K562 (cell line): Measurements from ENCODE around the gene OR5B21. TPM values are rescaled to one million over a fixed set of nuclear protein-coding genes. Genes with fewer than 3 reads are reported as not detected.

Source experiments
- ATAC-seq: fragments of 200-7000 bp; cut with Tn5 transposase; 3 replicates; pipeline ENCODE4 v1.9.1; 2020; ENCODE audit warnings: moderate library complexity
- BruUV-seq: library from RNA; stranded (reverse); fragments of 400-500 nt; replicated peaks from 2 replicates; lab custom pipeline; 2021; lab: Mats Ljungman, UMichigan
- CTCF ChIA-PET: fragments of 300-600 bp; formaldehyde crosslinking; extraction: SDS; loops from one replicate; lab custom pipeline; 2021; ENCODE audit warnings: low intra/inter-chr PET ratio; lab: Yijun Ruan, JAX
- POLR2A ChIA-PET: fragments of 300-600, 350-650 bp; sonication (Branson Sonifier 250); formaldehyde crosslinking; extraction: SDS; loops from one replicate; lab custom pipeline; 2021; ENCODE audit warnings: antibody characterized with exemption, inconsistent platforms; lab: Yijun Ruan, JAX
- DNase-seq, 4 experiments: peaks; one replicate each; pipeline versions ENCODE4 v3.0.0 to v3.0.0-alpha.2; 2011 to 2018; ENCODE audit warnings: low spot score in 3 of 4, mixed read lengths in 3 of 4; ENCODE audit errors: extremely low read depth in 1 of 4
- FAIRE-seq: peaks from 2 replicates; lab custom pipeline; 2011; peaks lifted over from hg19 to GRCh38; lab: Jason Lieb, UNC
- H2AFZ ChIP-seq: 2 replicates; pipeline ENCODE4 v1.6.0; 2011; ENCODE audit warnings: low read depth, low read length, control low read depth, inconsistent platforms
- H3K27ac ChIP-seq: fragments of 200-600 bp; 3 replicates; pipeline ENCODE4 v1.8.0; 2011; ENCODE audit warnings: low read depth, mild to moderate bottlenecking, control low read depth, inconsistent platforms, low read length, moderate library complexity, mixed read lengths; ENCODE audit errors: extremely low read depth
- H3K27me3 ChIP-seq, 2 experiments: fragments of 300-600 bp in 1 of 2; 2 replicates in 1 of 2; 3 replicates in 1 of 2; pipeline versions ENCODE4 v1.6.0 to v1.8.0; 2011; ENCODE audit warnings: inconsistent platforms in 2 of 2, low read length in 2 of 2, mild to moderate bottlenecking in 1 of 2, mixed read lengths in 1 of 2, moderate library complexity in 1 of 2; ENCODE audit not compliant: control insufficient read depth in 2 of 2, insufficient read depth in 2 of 2
- H3K36me3 ChIP-seq: fragments of 300-600 bp; 3 replicates; pipeline ENCODE4 v1.8.0; 2011; ENCODE audit warnings: mild to moderate bottlenecking, low read length, inconsistent platforms; ENCODE audit not compliant: control insufficient read depth, insufficient read depth
- H3K4me1 ChIP-seq, 2 experiments: fragments of 200-600 bp in 1 of 2; replicated peaks in 1 of 2; 2 replicates in 1 of 2; 3 replicates in 1 of 2; pipeline versions ENCODE4 v1.5.1 to v1.8.0; 2011; ENCODE audit warnings: inconsistent platforms in 2 of 2, low read length in 2 of 2, mild to moderate bottlenecking in 1 of 2, mixed read lengths in 1 of 2, moderate library complexity in 1 of 2; ENCODE audit not compliant: control insufficient read depth in 2 of 2, insufficient read depth in 2 of 2
- H3K4me2 ChIP-seq: 2 replicates; pipeline ENCODE4 v1.6.1; 2011; ENCODE audit warnings: low read length, control low read depth, inconsistent platforms, mixed read lengths; ENCODE audit not compliant: insufficient read depth
- H3K4me3 ChIP-seq: fragments of 200-600 bp; sonication (generic), shearing (Covaris generic); 2 replicates; pipeline ENCODE4 v1.5.1; 2016; ENCODE audit warnings: control low read depth, inconsistent platforms
- H3K79me2 ChIP-seq: fragments of 200-600 bp; 3 replicates; pipeline ENCODE4 v1.8.0; 2011; ENCODE audit warnings: low read length, inconsistent platforms; ENCODE audit not compliant: control insufficient read depth, insufficient read depth
- H3K9ac ChIP-seq, 2 experiments: 2 replicates each; pipeline versions ENCODE4 v1.6.0 to v1.6.1; 2011; ENCODE audit warnings: low read depth in 2 of 2, low read length in 2 of 2, control low read depth in 1 of 2, inconsistent platforms in 1 of 2, mild to moderate bottlenecking in 1 of 2, mixed read lengths in 1 of 2; ENCODE audit not compliant: insufficient read depth in 1 of 2
- H3K9me1 ChIP-seq: one replicate; pipeline ENCODE4 v1.6.0; 2011; ENCODE audit warnings: inconsistent platforms, mild to moderate bottlenecking, low read length, moderate library complexity; ENCODE audit not compliant: control insufficient read depth, insufficient read depth
- H3K9me3 ChIP-seq: replicated peaks from 2 replicates; pipeline ENCODE4 v1.5.1; 2011; ENCODE audit warnings: low read depth, low read length, inconsistent platforms; ENCODE audit not compliant: control insufficient read depth, insufficient read depth
- H4K20me1 ChIP-seq: replicated peaks from 2 replicates; pipeline ENCODE4 v1.6.1; 2011; ENCODE audit warnings: low read length, inconsistent platforms, mixed read lengths; ENCODE audit not compliant: control insufficient read depth, insufficient read depth
- CHCHD3 ChIP-seq: fragments of 250-450 bp; sonication (Bioruptor Pico); IDR thresholded peaks from 2 replicates; pipeline ENCODE4 v2.1.2; 2022; ENCODE audit warnings: mild to moderate bottlenecking
- GATAD2B ChIP-seq: fragments of 450-650 bp; IDR thresholded peaks from 2 replicates; pipeline ENCODE4 v1.6.1; 2017; ENCODE audit warnings: mild to moderate bottlenecking, borderline replicate concordance
- HEY1 ChIP-seq: fragments of 250-450 bp; sonication (Bioruptor Pico); IDR thresholded peaks from 2 replicates; pipeline ENCODE4 v1.5.0; 2020; ENCODE audit warnings: mild to moderate bottlenecking, moderate library complexity, borderline replicate concordance
- KLF6 ChIP-seq: fragments of 250-450 bp; sonication (Bioruptor Pico); IDR thresholded peaks from 2 replicates; pipeline ENCODE4 v1.4.0; 2020; ENCODE audit warnings: mild to moderate bottlenecking, moderate library complexity, borderline replicate concordance
- L3MBTL2 ChIP-seq: fragments of 450-650 bp; IDR thresholded peaks from 2 replicates; pipeline ENCODE4 v1.6.1; 2016; ENCODE audit warnings: mild to moderate bottlenecking, moderate library complexity
- NCOA6 ChIP-seq: fragments of 450-650 bp; IDR thresholded peaks from 2 replicates; pipeline ENCODE4 v1.6.1; 2017; ENCODE audit warnings: mild to moderate bottlenecking
- SMAD1 ChIP-seq: fragments of 150-350 bp; IDR thresholded peaks from 2 replicates; pipeline ENCODE4 v1.6.1; 2014; ENCODE audit warnings: low read length, low read depth; ENCODE audit not compliant: partially characterized antibody
- SRSF9 ChIP-seq: fragments of 200-400 bp; formaldehyde crosslinking; IDR thresholded peaks from 2 replicates; pipeline ENCODE4 v1.6.1; 2017; ENCODE audit warnings: low read depth, low read length, borderline replicate concordance
- TAF9B ChIP-seq: fragments of 450-650 bp; IDR thresholded peaks from 2 replicates; pipeline ENCODE4 v1.6.1; 2018; ENCODE audit warnings: mild to moderate bottlenecking; ENCODE audit not compliant: partially characterized antibody
- TCF3 ChIP-seq: sonication (generic); formaldehyde crosslinking; IDR thresholded peaks from 2 replicates; pipeline ENCODE4 v1.4.0; 2020; ENCODE audit warnings: mild to moderate bottlenecking, missing genetic modification reagents
- ZNF239 ChIP-seq: fragments of 250-450 bp; sonication (Bioruptor Pico); IDR thresholded peaks from 2 replicates; pipeline ENCODE4 v1.4.0; 2020; ENCODE audit warnings: mild to moderate bottlenecking
- ZNF444 ChIP-seq: fragments of 250-450 bp; sonication (Bioruptor Pico); IDR thresholded peaks from 2 replicates; pipeline ENCODE4 v1.4.0; 2020; ENCODE audit warnings: mild to moderate bottlenecking, moderate library complexity
- ZNF699 ChIP-seq: fragments of 250-450 bp; sonication (Bioruptor Pico); IDR thresholded peaks from 2 replicates; pipeline ENCODE4 v1.8.0; 2021; ENCODE audit warnings: mild to moderate bottlenecking, moderate library complexity; ENCODE audit not compliant: insufficient replicate concordance
- WGBS: fragments of 100-300 bp; shearing (Covaris generic); methylation state at CpG from one replicate; pipeline ENCODE4 v1.1.6; 2016; ENCODE audit warnings: low coverage, mixed read lengths; ENCODE audit not compliant: insufficient coverage; ENCODE audit errors: missing lambda C conversion rate; 5-methylcytosine and 5-hydroxymethylcytosine counted together
- in situ Hi-C: fragments of 300-500 bp; cut with MboI; formaldehyde crosslinking; loops from 4 replicates; pipeline ENCODE4 v1.15.0; 2018; ENCODE audit warnings: inconsistent platforms, mixed read lengths
- intact Hi-C: fragments of 100-400 bp; cut with micrococcal nuclease; formaldehyde crosslinking; loops from 2 replicates; pipeline ENCODE4 v1.14.2; 2022
- polyA plus RNA-seq, 8 experiments: library from polyadenylated mRNA; depleted of rRNA in 4 of 8; stranded (reverse) in 5 of 8; unstranded in 3 of 8; fragments of >200 nt; fragmentation: Nextera tagmentation in 2 of 8; fragmentation: Illumina TruSeq in 1 of 8; extraction: Ambion mirVana in 2 of 8; extraction: Trizol in 1 of 8; gene quantifications; 2 replicates each; pipeline versions ENCODE4 v1.2.1 to v1.2.3, GENCODE V29; 2011 to 2014; ENCODE audit warnings: inconsistent platforms in 1 of 8, missing spikeins in 1 of 8
- total RNA-seq, 7 experiments: library from RNA; depleted of rRNA in 6 of 7; stranded (reverse); fragments of >200 nt in 6 of 7; fragmentation: Illumina TruSeq in 2 of 7; extraction: Trizol in 2 of 7; gene quantifications; 2 replicates each; pipeline versions ENCODE4 v1.2.1 to v1.2.3, GENCODE V29; 2011 to 2021; ENCODE audit warnings: low replicate concordance in 1 of 7
- TF ChIP-seq, protein P1 (sequence below): fragments of 250-450 bp; sonication (Bioruptor Pico); IDR thresholded peaks from 2 replicates; pipeline ENCODE4 v1.8.0; 2021; ENCODE audit warnings: mild to moderate bottlenecking, moderate library complexity
- TF ChIP-seq, protein P2 (sequence below), 3 experiments: IDR thresholded peaks in 2 of 3; conservative IDR thresholded peaks in 1 of 3; 2 replicates each; pipeline ENCODE4 v1.5.1; 2011 to 2012; ENCODE audit warnings: low read length in 3 of 3, mild to moderate bottlenecking in 3 of 3, control low read depth in 2 of 3, improper control_type of control experiment in 1 of 3, inconsistent platforms in 1 of 3, low read depth in 1 of 3, mixed read lengths in 1 of 3, moderate library complexity in 1 of 3; ENCODE audit not compliant: insufficient read depth in 2 of 3

OR5B21 gene
- total and polyA plus RNA-seq, 9 of the 15 experiments (the other 6 are each of a cell fraction or from before 2014, with no cell fraction given), result not detected

DNA sequence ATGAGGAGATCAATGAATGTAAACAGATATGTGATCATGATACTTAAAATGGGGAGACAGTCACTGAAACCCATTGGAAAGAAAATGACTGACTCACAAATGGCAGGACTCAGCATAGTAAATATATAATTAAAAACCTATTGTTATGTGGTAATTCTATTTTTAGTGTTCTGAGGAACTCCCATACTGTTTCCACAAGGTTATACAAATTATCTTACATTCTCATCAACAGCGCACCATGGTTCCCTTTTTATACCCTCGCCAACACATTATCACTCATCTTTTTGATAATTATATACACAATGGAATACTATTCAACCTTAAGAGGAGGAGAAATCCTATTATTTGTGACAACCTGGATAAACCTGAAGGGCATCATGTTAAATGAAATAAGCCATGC lies 17.1 kb downstream of the OR5B21 start:
- no peaks in the 10 kb centered on the region for H3K79me2 ChIP-seq
- H3K27ac ChIP-seq, result no peak overlapping the region
- DNase-seq, result no peak
- H3K4me3 ChIP-seq, result no peak overlapping the region
- in situ Hi-C loops, result no loop called here
- no peaks in the 10 kb centered on the region for H4K20me1 ChIP-seq
- no peaks in the 10 kb centered on the region for H3K9me1 ChIP-seq
- no peak for FAIRE-seq
- H3K36me3 ChIP-seq, result no peaks in the 10 kb centered on the region
- H3K9me3 ChIP-seq, result no peaks in the 10 kb centered on the region
- no peak overlapping the region for H3K4me2 ChIP-seq
- ATAC-seq, result no peak
- POLR2A ChIA-PET, result no interaction called here
- H2AFZ ChIP-seq, result no peak overlapping the region
- H3K9ac ChIP-seq, result no peak overlapping the region
- no peaks in the 10 kb centered on the region for H3K27me3 ChIP-seq
- intact Hi-C loops, result no loop called here
- H3K4me1 ChIP-seq, result no peaks in the 10 kb centered on the region
- CTCF ChIA-PET, result no interaction called here
- WGBS, result 0% methylated on average over 2 of the region's 2 CpGs
- BruUV-seq, result no TSS peak
- no peak for TF ChIP-seq KLF6 (CRISPR knock-in tag)
- TF ChIP-seq SRSF9, result no peak
- TF ChIP-seq ZNF444 (CRISPR knock-in tag), result no peak
- TF ChIP-seq, protein P1, sequence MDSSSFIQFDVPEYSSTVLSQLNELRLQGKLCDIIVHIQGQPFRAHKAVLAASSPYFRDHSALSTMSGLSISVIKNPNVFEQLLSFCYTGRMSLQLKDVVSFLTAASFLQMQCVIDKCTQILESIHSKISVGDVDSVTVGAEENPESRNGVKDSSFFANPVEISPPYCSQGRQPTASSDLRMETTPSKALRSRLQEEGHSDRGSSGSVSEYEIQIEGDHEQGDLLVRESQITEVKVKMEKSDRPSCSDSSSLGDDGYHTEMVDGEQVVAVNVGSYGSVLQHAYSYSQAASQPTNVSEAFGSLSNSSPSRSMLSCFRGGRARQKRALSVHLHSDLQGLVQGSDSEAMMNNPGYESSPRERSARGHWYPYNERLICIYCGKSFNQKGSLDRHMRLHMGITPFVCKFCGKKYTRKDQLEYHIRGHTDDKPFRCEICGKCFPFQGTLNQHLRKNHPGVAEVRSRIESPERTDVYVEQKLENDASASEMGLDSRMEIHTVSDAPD (CRISPR knock-in tag), result no peak
- no peak for TF ChIP-seq TAF9B
- TF ChIP-seq TCF3, result no peak
- no peak for TF ChIP-seq ZNF699
- TF ChIP-seq ZNF239, result no peak
- no peak for TF ChIP-seq L3MBTL2
- no peak for TF ChIP-seq HEY1 (CRISPR knock-in tag)
- TF ChIP-seq, protein P2, sequence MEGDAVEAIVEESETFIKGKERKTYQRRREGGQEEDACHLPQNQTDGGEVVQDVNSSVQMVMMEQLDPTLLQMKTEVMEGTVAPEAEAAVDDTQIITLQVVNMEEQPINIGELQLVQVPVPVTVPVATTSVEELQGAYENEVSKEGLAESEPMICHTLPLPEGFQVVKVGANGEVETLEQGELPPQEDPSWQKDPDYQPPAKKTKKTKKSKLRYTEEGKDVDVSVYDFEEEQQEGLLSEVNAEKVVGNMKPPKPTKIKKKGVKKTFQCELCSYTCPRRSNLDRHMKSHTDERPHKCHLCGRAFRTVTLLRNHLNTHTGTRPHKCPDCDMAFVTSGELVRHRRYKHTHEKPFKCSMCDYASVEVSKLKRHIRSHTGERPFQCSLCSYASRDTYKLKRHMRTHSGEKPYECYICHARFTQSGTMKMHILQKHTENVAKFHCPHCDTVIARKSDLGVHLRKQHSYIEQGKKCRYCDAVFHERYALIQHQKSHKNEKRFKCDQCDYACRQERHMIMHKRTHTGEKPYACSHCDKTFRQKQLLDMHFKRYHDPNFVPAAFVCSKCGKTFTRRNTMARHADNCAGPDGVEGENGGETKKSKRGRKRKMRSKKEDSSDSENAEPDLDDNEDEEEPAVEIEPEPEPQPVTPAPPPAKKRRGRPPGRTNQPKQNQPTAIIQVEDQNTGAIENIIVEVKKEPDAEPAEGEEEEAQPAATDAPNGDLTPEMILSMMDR (IDR thresholded peaks at IDR 0.05 in 2 of 3, conservative IDR thresholded peaks at IDR 0.05 in 1 of 3; ENCODE audit: insufficient read depth in 2 of 3, low read depth in 1 of 3, low read length in 3 of 3), result no peak
- no peak for TF ChIP-seq SMAD1
- no peak for TF ChIP-seq CHCHD3
- TF ChIP-seq GATAD2B, result no peak
- no peak for TF ChIP-seq NCOA6
